ENCODE measurements around the gene ZBTB39.

- TF ChIP-seq, protein P1, sequence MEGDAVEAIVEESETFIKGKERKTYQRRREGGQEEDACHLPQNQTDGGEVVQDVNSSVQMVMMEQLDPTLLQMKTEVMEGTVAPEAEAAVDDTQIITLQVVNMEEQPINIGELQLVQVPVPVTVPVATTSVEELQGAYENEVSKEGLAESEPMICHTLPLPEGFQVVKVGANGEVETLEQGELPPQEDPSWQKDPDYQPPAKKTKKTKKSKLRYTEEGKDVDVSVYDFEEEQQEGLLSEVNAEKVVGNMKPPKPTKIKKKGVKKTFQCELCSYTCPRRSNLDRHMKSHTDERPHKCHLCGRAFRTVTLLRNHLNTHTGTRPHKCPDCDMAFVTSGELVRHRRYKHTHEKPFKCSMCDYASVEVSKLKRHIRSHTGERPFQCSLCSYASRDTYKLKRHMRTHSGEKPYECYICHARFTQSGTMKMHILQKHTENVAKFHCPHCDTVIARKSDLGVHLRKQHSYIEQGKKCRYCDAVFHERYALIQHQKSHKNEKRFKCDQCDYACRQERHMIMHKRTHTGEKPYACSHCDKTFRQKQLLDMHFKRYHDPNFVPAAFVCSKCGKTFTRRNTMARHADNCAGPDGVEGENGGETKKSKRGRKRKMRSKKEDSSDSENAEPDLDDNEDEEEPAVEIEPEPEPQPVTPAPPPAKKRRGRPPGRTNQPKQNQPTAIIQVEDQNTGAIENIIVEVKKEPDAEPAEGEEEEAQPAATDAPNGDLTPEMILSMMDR (IDR thresholded peaks at IDR 0.05), result no peak
- no peak for TF ChIP-seq POLR2A (IDR thresholded peaks at IDR 0.05)
Measured at GRCh38 chr12:57000393-57000792, 6.0 kb downstream of the ZBTB39 start.

All from body of pancreas (tissue), 4 donors.